Right atrium auricular region (tissue), 2 donors: ENCODE data around the gene RERE. TPM values are rescaled to one million over a fixed set of nuclear protein-coding genes. Genes with fewer than 3 reads are reported as not detected.

Source experiments
- DNase-seq: peaks from one replicate; pipeline ENCODE4 v3.0.0-alpha.2; 2019; ENCODE audit warnings: low spot score
- H3K27ac ChIP-seq, 2 donors: fragments of 200-600 bp; sonication (generic); 1 replicate in 1 of 2; 2 replicates in 1 of 2; pipeline ENCODE4 v1.5.1; 2016 to 2019
- H3K27me3 ChIP-seq, 2 donors: fragments of 200-600 bp; sonication (generic); one replicate each; pipeline versions ENCODE4 v1.5.1 to v1.6.0; 2017 to 2019
- H3K36me3 ChIP-seq: fragments of 200-600 bp; sonication (generic); one replicate; pipeline ENCODE4 v1.5.1; 2016
- H3K4me1 ChIP-seq, 2 donors: fragments of 200-600 bp; sonication (generic); one replicate each; pipeline versions ENCODE4 v1.5.1 to v1.6.0; 2017 to 2019
- H3K4me3 ChIP-seq, 2 donors: fragments of 200-600 bp; sonication (generic); 1 replicate in 1 of 2; 2 replicates in 1 of 2; pipeline ENCODE4 v1.5.1; 2017 to 2019; ENCODE audit warnings: mild to moderate bottlenecking in 1 of 2, moderate library complexity in 1 of 2
- H3K9me3 ChIP-seq, 2 donors: fragments of 200-600 bp; sonication (generic); one replicate each; pipeline ENCODE4 v1.5.1; 2019
- CTCF ChIP-seq, 2 donors: fragments of 200-600 bp; sonication (generic); IDR thresholded peaks; one replicate each; pipeline ENCODE4 v1.5.1; 2019; ENCODE audit warnings: antibody characterized with exemption in 2 of 2
- total RNA-seq, 2 donors: library from RNA; depleted of rRNA; stranded (reverse); fragments of >200 nt; gene quantifications; one replicate each; pipeline ENCODE4 v1.1.0, GENCODE V29; 2016

Gene RERE
- total RNA-seq, 2 donors from 2014 or later, result 99.8 to 125 TPM

GRCh38 chr1:8544644-8545043 lies 272.8 kb downstream of the RERE start:
- Histone ChIP-seq H3K27ac (no peak overlapping the region), H3K4me3 (no peak overlapping the region)
- DNase-seq, result no peak

GRCh38 chr1:8543965-8544364 lies 273.5 kb downstream of the RERE start:
- Histone ChIP-seq H3K9me3 (no peaks in the 10 kb centered on the region), H3K27me3 (no peaks in the 10 kb centered on the region), H3K27ac (no peak overlapping the region), H3K4me3 (no peak overlapping the region), H3K36me3 (no peaks in the 10 kb centered on the region), H3K4me1 (peaks cover 0 to 8% of the 10 kb centered on the region in 2 donors)
- no peak for TF ChIP-seq CTCF (IDR thresholded peaks at IDR 0.05)
- no peak for DNase-seq

More at GRCh38 chr1:8544644-8545043, 272.8 kb downstream of the RERE start:
- H3K27me3 ChIP-seq, result no peaks in the 10 kb centered on the region
- peaks cover 0 to 8% of the 10 kb centered on the region in 2 donors for H3K4me1 ChIP-seq
- TF ChIP-seq CTCF (IDR thresholded peaks at IDR 0.05), result no peak
- no peaks in the 10 kb centered on the region for H3K36me3 ChIP-seq
- H3K9me3 ChIP-seq, result no peaks in the 10 kb centered on the region

GRCh38 chr1:8541961-8542521 lies 275.4 kb downstream of the RERE start:
- no peak for TF ChIP-seq CTCF (IDR thresholded peaks at IDR 0.05)
- DNase-seq, result no peak
- Histone ChIP-seq H3K27ac (no peak overlapping the region), H3K4me3 (no peak overlapping the region), H3K36me3 (no peaks in the 10 kb centered on the region), H3K4me1 (peaks cover 0 to 8% of the 10 kb centered on the region in 2 donors), H3K9me3 (no peaks in the 10 kb centered on the region), H3K27me3 (no peaks in the 10 kb centered on the region)

- H3K27ac ChIP-seq, result no peak overlapping the region
- no peak overlapping the region for H3K4me3 ChIP-seq
- no peaks in the 10 kb centered on the region for H3K27me3 ChIP-seq
- peaks cover 0 to 8% of the 10 kb centered on the region in 2 donors for H3K4me1 ChIP-seq
- no peaks in the 10 kb centered on the region for H3K36me3 ChIP-seq
- no peak for DNase-seq
- no peaks in the 10 kb centered on the region for H3K9me3 ChIP-seq
- TF ChIP-seq CTCF (IDR thresholded peaks at IDR 0.05), result no peak
Measured at GRCh38 chr1:8540971-8541370, 276.5 kb downstream of the RERE start.

GRCh38 chr1:8540261-8540941 lies 277.0 kb downstream of the RERE start:
- DNase-seq, result no peak
- no peak overlapping the region for H3K4me3 ChIP-seq
- peaks cover 0 to 8% of the 10 kb centered on the region in 2 donors for H3K4me1 ChIP-seq
- no peaks in the 10 kb centered on the region for H3K9me3 ChIP-seq
- no peaks in the 10 kb centered on the region for H3K27me3 ChIP-seq
- no peak overlapping the region for H3K27ac ChIP-seq
- no peak for TF ChIP-seq CTCF (IDR thresholded peaks at IDR 0.05)
- H3K36me3 ChIP-seq, result no peaks in the 10 kb centered on the region
